Right lobe of liver (tissue), 6 donors: ENCODE results near the gene MRFAP1L1. TPM values are rescaled to one million over a fixed set of nuclear protein-coding genes. Genes with fewer than 3 reads are reported as not detected.

Experiments used
- ATAC-seq, 4 donors: fragments of 200-7000 bp; cut with Tn5 transposase; one replicate each; pipeline ENCODE4 v1.9.1; 2020; ENCODE audit warnings: mild to moderate bottlenecking in 4 of 4, moderate library complexity in 4 of 4
- DNase-seq, 3 donors: peaks; one replicate each; pipeline ENCODE4 v3.0.0-alpha.2; 2020
- H3K27ac ChIP-seq, 3 donors: fragments of 200-600 bp; one replicate each; pipeline ENCODE4 v1.8.0; 2022
- H3K27me3 ChIP-seq, 2 donors: fragments of 200-600 bp; one replicate each; pipeline ENCODE4 v1.8.0; 2022
- H3K36me3 ChIP-seq, 4 donors: fragments of 200-600 bp; sonication (generic) in 1 of 4; one replicate each; pipeline versions ENCODE4 v1.5.1 to v1.8.0; 2017 to 2022; ENCODE audit warnings: control low read depth in 1 of 4
- H3K4me1 ChIP-seq, 4 donors: fragments of 200-600 bp; sonication (generic) in 1 of 4; one replicate each; pipeline versions ENCODE4 v1.5.1 to v1.8.0; 2017 to 2022; ENCODE audit warnings: control low read depth in 1 of 4
- H3K4me3 ChIP-seq, 3 donors: fragments of 200-600 bp; one replicate each; pipeline ENCODE4 v1.8.0; 2022
- H3K9me3 ChIP-seq, 4 donors: fragments of 200-600 bp; sonication (generic) in 1 of 4; one replicate each; pipeline versions ENCODE4 v1.5.1 to v1.8.0; 2017 to 2022; ENCODE audit warnings: control low read depth in 1 of 4
- CTCF ChIP-seq, 4 donors: fragments of 200-600 bp in 3 of 4; fragments of 450-650 bp in 1 of 4; IDR thresholded peaks; one replicate each; pipeline versions ENCODE4 v1.5.1 to v1.8.0; 2016 to 2022; ENCODE audit warnings: antibody characterized with exemption in 4 of 4, mild to moderate bottlenecking in 2 of 4
- POLR2A ChIP-seq: fragments of 450-650 bp; IDR thresholded peaks from one replicate; pipeline ENCODE4 v1.6.1; 2017; ENCODE audit warnings: antibody characterized with exemption, mild to moderate bottlenecking
- WGBS: methylation state at CpG from one replicate; pipeline ENCODE4 v1.1.6; 2018; ENCODE audit warnings: low coverage, low lambda C conversion rate; ENCODE audit not compliant: insufficient coverage; ENCODE audit errors: missing lambda C conversion rate; 5-methylcytosine and 5-hydroxymethylcytosine counted together
- intact Hi-C, 2 donors: fragments of 100-400 bp; cut with DNase I; formaldehyde crosslinking; loops; one replicate each; pipeline versions ENCODE4 v1.11.2 to v1.14.1; 2022
- total RNA-seq, 6 experiments: library from RNA; depleted of rRNA in 2 of 6; stranded (reverse); fragments of >200 nt in 2 of 6; fragmentation: NEBNext Ultra II Directional in 3 of 6; extraction: Animal tissue kit (Norgen Biotek cat#: 25700) in 3 of 6; gene quantifications; one replicate each; pipeline versions ENCODE4 v1.1.0 to v1.2.4, GENCODE V29; 2016 to 2023
- donor health status: DM: no; HTN: yes; CAD: no.
- donor health status: DM: no; HTN: no; CAD: no.
- donor health status: DM: no; HTN: no; CAD: no.
- donor health status: DM: no; HTN: yes; CAD: no.
- donor health status: DM: no; HTN: yes; CAD: no.

Gene MRFAP1L1
- total RNA-seq, 6 experiments from 2014 or later: 18.9 to 30.7 (median 28.4) TPM

GRCh38 chr4:6740347-6740746 is 30.7 kb upstream of the MRFAP1L1 start:
- Histone ChIP-seq H3K9me3 (no peaks in the 10 kb centered on the region), H3K4me3 (no peak overlapping the region), H3K36me3 (no peaks in the 10 kb centered on the region), H3K4me1 (peaks cover 0 to 8% (median 0%) of the 10 kb centered on the region in 4 donors), H3K27ac (no peak overlapping the region), H3K27me3 (no peaks in the 10 kb centered on the region)
- ATAC-seq (no peak), DNase-seq (no peak)
- intact Hi-C loops: no loop called here
- TF ChIP-seq CTCF (IDR thresholded peaks at IDR 0.05) (no peak), POLR2A (no peak)
- WGBS: no CpG with 5 or more reads among the region's 8 CpGs

DNA sequence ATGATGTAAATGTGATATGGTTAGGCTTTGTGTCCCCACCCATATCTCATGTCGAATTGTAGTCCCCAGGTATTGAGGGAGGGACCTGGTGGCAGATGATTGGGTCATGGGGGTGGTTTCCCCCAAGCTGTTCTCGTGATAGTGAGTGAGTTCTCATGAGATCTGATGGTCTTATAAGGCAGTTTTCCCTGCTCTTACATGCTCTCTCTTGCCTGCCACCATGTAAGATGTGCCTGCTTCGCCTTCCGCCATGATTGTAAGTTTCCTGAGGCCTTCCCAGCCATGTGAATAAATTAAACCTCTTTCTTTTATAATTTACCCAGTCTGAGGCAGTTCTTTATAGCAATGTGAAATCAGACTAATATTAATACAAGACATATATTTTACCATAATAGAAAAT is 30.3 kb upstream of the MRFAP1L1 start:
- TF ChIP-seq POLR2A: no peak
- TF ChIP-seq CTCF (IDR thresholded peaks at IDR 0.05): no peak
- Histone ChIP-seq H3K27ac (no peak overlapping the region), H3K27me3 (no peaks in the 10 kb centered on the region), H3K4me1 (peaks cover 0 to 11% (median 0%) of the 10 kb centered on the region in 4 donors), H3K9me3 (no peaks in the 10 kb centered on the region), H3K4me3 (no peak overlapping the region), H3K36me3 (no peaks in the 10 kb centered on the region)
- no peak for ATAC-seq
- WGBS: 69% methylated on average over 4 of the region's 4 CpGs
- DNase-seq: no peak
- intact Hi-C loops: no loop called here

DNA sequence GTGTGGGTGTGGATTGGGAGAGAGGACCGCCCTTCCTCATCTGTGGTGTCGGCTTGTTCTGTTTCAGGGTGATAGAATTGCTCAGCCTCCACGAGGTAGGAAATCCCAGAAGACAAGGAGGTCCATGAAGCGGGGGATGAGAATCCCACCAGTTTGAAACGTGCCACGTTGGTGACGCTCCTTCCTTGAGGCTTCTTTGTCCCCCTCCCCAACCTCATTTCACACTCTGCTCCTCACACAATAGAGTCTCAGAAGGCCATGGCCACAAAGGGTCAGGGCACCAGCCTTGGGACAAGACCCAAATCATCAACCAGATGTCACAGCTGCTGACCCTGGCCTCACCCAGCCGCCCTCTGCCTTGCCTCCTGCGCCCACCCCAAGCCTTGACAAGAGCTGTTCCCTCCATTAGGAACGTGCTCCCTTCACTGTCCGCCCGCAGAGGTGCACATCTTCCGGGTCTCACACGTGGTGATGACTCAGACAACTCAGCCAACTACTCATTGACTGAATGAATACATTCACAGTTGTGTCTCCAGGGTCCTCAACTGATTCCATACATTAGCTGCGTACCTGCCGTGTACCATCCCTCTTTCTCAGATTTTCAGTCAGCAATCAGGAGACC is 24.6 kb upstream of the MRFAP1L1 start:
- ATAC-seq: no peak

DNA sequence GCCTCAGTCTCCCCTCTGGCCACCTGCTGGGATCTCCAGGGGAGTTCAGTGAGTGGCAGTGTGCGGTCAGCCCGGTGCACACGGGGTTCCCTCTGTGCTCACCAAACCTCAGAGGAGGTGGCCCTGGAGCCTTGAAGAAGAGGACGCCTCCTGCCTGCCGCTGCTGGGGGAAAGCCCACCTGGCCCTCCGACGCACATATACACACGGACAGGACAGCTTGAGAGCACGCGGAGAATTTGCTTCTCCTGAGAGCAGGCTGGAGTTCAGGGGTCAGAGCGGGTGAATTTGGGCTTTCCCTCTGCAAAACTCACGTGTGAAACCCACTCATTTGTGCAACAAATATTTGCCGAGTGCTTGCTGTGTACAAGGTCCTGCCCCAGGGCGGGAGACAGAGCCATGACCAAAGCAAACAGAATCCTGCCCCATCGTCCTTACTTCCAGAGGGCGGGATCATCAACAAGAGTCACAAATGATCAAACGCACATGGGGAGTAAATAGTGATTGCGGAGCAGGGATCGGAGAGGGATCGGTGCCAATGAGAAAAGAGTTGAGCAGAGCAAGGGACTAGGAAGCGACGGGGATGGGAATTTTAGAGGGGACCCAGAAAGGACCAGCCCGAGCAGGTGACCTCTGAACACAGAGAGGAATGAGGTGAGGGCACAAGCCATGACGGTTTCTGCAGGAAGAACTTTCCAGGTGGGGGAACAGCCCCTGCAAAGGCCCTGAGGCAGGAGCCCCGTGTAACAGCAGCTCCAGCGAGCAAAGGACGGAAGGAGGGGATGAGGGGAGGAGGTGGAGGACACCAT is 23.9 kb upstream of the MRFAP1L1 start:
- H3K27me3 ChIP-seq: no peaks in the 10 kb centered on the region
- no peaks in the 10 kb centered on the region for H3K36me3 ChIP-seq
- peak overlapping the region in 2 of 3 donors; percentile 47 to 50 for H3K4me3 ChIP-seq
- H3K4me1 ChIP-seq: peaks cover 0 to 58% (median 18%) of the 10 kb centered on the region in 4 donors
- 55% methylated on average over 10 of the region's 27 CpGs for whole genome bisulfite sequencing
- peak overlapping the region; percentile 60 to 94 (median 82) for H3K27ac ChIP-seq
- peak; percentile 75 to 89 (median 86) for ATAC-seq
- DNase-seq: peak; percentile 72 to 94 (median 89)
- intact Hi-C loops: no loop called here
- no peaks in the 10 kb centered on the region for H3K9me3 ChIP-seq
- TF ChIP-seq CTCF (IDR thresholded peaks at IDR 0.05) (no peak), POLR2A (no peak)

More for the DNA sequence above, 24.6 kb upstream of the MRFAP1L1 start:
- no peak for DNase-seq
- TF ChIP-seq CTCF (IDR thresholded peaks at IDR 0.05) (no peak), POLR2A (no peak)
- intact Hi-C loops: no loop called here
- 95% methylated on average over 8 of the region's 16 CpGs for WGBS
- Histone ChIP-seq H3K27ac (peak overlapping the region; percentile 38 to 94 (median 46)), H3K9me3 (no peaks in the 10 kb centered on the region), H3K4me3 (peak overlapping the region in 1 of 3 donors; percentile 13), H3K36me3 (no peaks in the 10 kb centered on the region), H3K27me3 (no peaks in the 10 kb centered on the region), H3K4me1 (peaks cover 0 to 51% (median 13%) of the 10 kb centered on the region in 4 donors)
